SK-N-SH treated with all-trans-retinoic acid at 6 μM for 48 hours (cell line): Measurements from ENCODE around the gene ADGRB2.

ENCODE experiments used
- ARNTL ChIP-seq: fragments of 450-650 bp; formaldehyde crosslinking; IDR thresholded peaks from 2 replicates; pipeline ENCODE4 v1.5.0; 2020; ENCODE audit warnings: low read depth, mild to moderate bottlenecking, moderate library complexity, borderline replicate concordance
- CSRNP3 ChIP-seq: fragments of 250-450 bp; sonication (Bioruptor Pico); IDR thresholded peaks from 2 replicates; pipeline ENCODE4 v1.5.1; 2021; ENCODE audit warnings: mild to moderate bottlenecking, moderate library complexity
- ISL1 ChIP-seq: fragments of 250-450 bp; sonication (Bioruptor Pico); IDR thresholded peaks from 2 replicates; pipeline ENCODE4 v2.1.2; 2022; ENCODE audit warnings: mild to moderate bottlenecking, moderate library complexity
- RARB ChIP-seq: fragments of 250-450 bp; sonication (Bioruptor Pico); IDR thresholded peaks from 2 replicates; pipeline ENCODE4 v1.8.0; 2021; ENCODE audit warnings: mild to moderate bottlenecking, moderate library complexity
- ZNF8 ChIP-seq: fragments of 450-650 bp; formaldehyde crosslinking; IDR thresholded peaks from 2 replicates; pipeline ENCODE4 v1.5.0; 2020; ENCODE audit warnings: mild to moderate bottlenecking, moderate library complexity

- TF ChIP-seq ISL1 (CRISPR knock-in tag) (no peak), CSRNP3 (no peak), ARNTL (CRISPR knock-in tag) (no peak), ZNF8 (CRISPR knock-in tag) (no peak), RARB (CRISPR knock-in tag) (no peak)
Observed at GRCh38 chr1:31756578-31756977, 7.6 kb downstream of the ADGRB2 start.
